Subcutaneous abdominal adipose tissue (tissue), 5 donors: ENCODE results near the gene RAP1GDS1.
"Not testable (repeated sequence)": the region's sequence is repeated elsewhere in the genome, so short reads cannot be mapped to it uniquely, and the experiment has no call there.

Source experiments
- H3K27ac ChIP-seq: one replicate; pipeline ENCODE4 v1.7.0; 2013; ENCODE audit warnings: low read depth, mild to moderate bottlenecking, inconsistent platforms, low read length, moderate library complexity
- H3K27me3 ChIP-seq, 5 donors: one replicate each; pipeline ENCODE4 v1.7.0; 2013; ENCODE audit warnings: low read length in 5 of 5, inconsistent platforms in 1 of 5; ENCODE audit not compliant: control insufficient read depth in 5 of 5, insufficient read depth in 4 of 5
- H3K36me3 ChIP-seq, 5 donors: one replicate each; pipeline ENCODE4 v1.7.0; 2013; ENCODE audit warnings: low read length in 5 of 5; ENCODE audit not compliant: control insufficient read depth in 5 of 5, insufficient read depth in 5 of 5
- H3K4me1 ChIP-seq, 5 donors: one replicate each; pipeline ENCODE4 v1.7.0; 2013; ENCODE audit warnings: low read length in 5 of 5, mild to moderate bottlenecking in 3 of 5, moderate library complexity in 1 of 5; ENCODE audit not compliant: control insufficient read depth in 5 of 5, insufficient read depth in 5 of 5
- H3K4me3 ChIP-seq, 5 donors: one replicate each; pipeline ENCODE4 v1.7.0; 2013; ENCODE audit warnings: low read length in 5 of 5, low read depth in 1 of 5
- H3K9ac ChIP-seq, 5 donors: one replicate each; pipeline ENCODE4 v1.7.0; 2013; ENCODE audit warnings: low read length in 5 of 5, mild to moderate bottlenecking in 4 of 5, moderate library complexity in 3 of 5
- H3K9me3 ChIP-seq, 5 donors: one replicate each; pipeline ENCODE4 v1.7.0; 2013; ENCODE audit warnings: low read length in 5 of 5; ENCODE audit not compliant: control insufficient read depth in 5 of 5
- donor health status: healthy.
- donor health status: healthy.
- donor health status: healthy.
- donor health status: healthy.
- donor health status: healthy.

The RAP1GDS1 gene

GRCh38 chr4:98406819-98407218, 145.6 kb downstream of the RAP1GDS1 start:
- H3K9ac ChIP-seq, result no peak overlapping the region
- no peaks in the 10 kb centered on the region for H3K9me3 ChIP-seq
- H3K4me1 ChIP-seq, result no peaks in the 10 kb centered on the region
- H3K27me3 ChIP-seq, result no peaks in the 10 kb centered on the region
- no peak overlapping the region for H3K27ac ChIP-seq
- peaks cover 0 to 16% (median 4%) of the 10 kb centered on the region in 5 donors for H3K36me3 ChIP-seq
- no peak overlapping the region for H3K4me3 ChIP-seq

- Histone ChIP-seq H3K9ac (no peak overlapping the region), H3K27ac (no peak overlapping the region), H3K36me3 (peaks cover 0 to 12% (median 4%) of the 10 kb centered on the region in 5 donors), H3K9me3 (peaks cover 0 to 7% (median 5%) of the 10 kb centered on the region in 5 donors), H3K4me1 (no peaks in the 10 kb centered on the region), H3K27me3 (no peaks in the 10 kb centered on the region), H3K4me3 (no peak overlapping the region)
Observed at GRCh38 chr4:98411731-98412130, 150.5 kb downstream of the RAP1GDS1 start.

GRCh38 chr4:98416844-98417243, 155.7 kb downstream of the RAP1GDS1 start:
- H3K36me3 ChIP-seq, result peaks cover 15 to 32% (median 22%) of the 10 kb centered on the region in 5 donors
- H3K4me1 ChIP-seq, result no peaks in the 10 kb centered on the region

GRCh38 chr4:98420151-98420550, 159.0 kb downstream of the RAP1GDS1 start:
- not testable (repeated sequence) for H3K4me1 ChIP-seq, H3K9ac ChIP-seq, H3K27me3 ChIP-seq, H3K27ac ChIP-seq, H3K9me3 ChIP-seq, H3K4me3 ChIP-seq
- peaks cover 19 to 42% (median 29%) of the 10 kb centered on the region in 5 donors for H3K36me3 ChIP-seq

More at GRCh38 chr4:98416844-98417243, 155.7 kb downstream of the RAP1GDS1 start:
- Histone ChIP-seq H3K27me3 (no peaks in the 10 kb centered on the region), H3K9ac (no peak overlapping the region), H3K4me3 (no peak overlapping the region), H3K27ac (no peak overlapping the region), H3K9me3 (peaks cover 0 to 7% (median 5%) of the 10 kb centered on the region in 5 donors)

- Histone ChIP-seq H3K9ac (no peak overlapping the region), H3K9me3 (no peaks in the 10 kb centered on the region), H3K36me3 (peaks cover 19 to 42% (median 29%) of the 10 kb centered on the region in 5 donors), H3K4me1 (no peaks in the 10 kb centered on the region), H3K27me3 (no peaks in the 10 kb centered on the region), H3K27ac (no peak overlapping the region), H3K4me3 (no peak overlapping the region)
Observed at GRCh38 chr4:98421111-98421510, 159.9 kb downstream of the RAP1GDS1 start.

- Histone ChIP-seq H3K36me3 (peaks cover 17 to 36% (median 22%) of the 10 kb centered on the region in 5 donors), H3K27me3 (no peaks in the 10 kb centered on the region), H3K4me1 (no peaks in the 10 kb centered on the region), H3K9ac (no peak overlapping the region), H3K27ac (no peak overlapping the region), H3K4me3 (no peak overlapping the region), H3K9me3 (no peaks in the 10 kb centered on the region)
Observed at GRCh38 chr4:98423009-98423408, 161.8 kb downstream of the RAP1GDS1 start.

- no peaks in the 10 kb centered on the region for H3K4me1 ChIP-seq
- H3K9ac ChIP-seq, result no peak overlapping the region
- H3K9me3 ChIP-seq, result no peaks in the 10 kb centered on the region
- H3K27ac ChIP-seq, result no peak overlapping the region
- no peak overlapping the region for H3K4me3 ChIP-seq
- H3K27me3 ChIP-seq, result no peaks in the 10 kb centered on the region
- peaks cover 9 to 18% (median 12%) of the 10 kb centered on the region in 5 donors for H3K36me3 ChIP-seq
Observed at GRCh38 chr4:98430708-98431403, 169.7 kb downstream of the RAP1GDS1 start.

GRCh38 chr4:98433691-98434090, 172.5 kb downstream of the RAP1GDS1 start:
- Histone ChIP-seq H3K9ac (no peak overlapping the region), H3K27ac (no peak overlapping the region), H3K4me3 (no peak overlapping the region), H3K9me3 (no peaks in the 10 kb centered on the region), H3K36me3 (peaks cover 12 to 28% (median 19%) of the 10 kb centered on the region in 5 donors), H3K27me3 (no peaks in the 10 kb centered on the region), H3K4me1 (no peaks in the 10 kb centered on the region)

GRCh38 chr4:98434816-98435215, 173.6 kb downstream of the RAP1GDS1 start:
- Histone ChIP-seq H3K4me1 (no peaks in the 10 kb centered on the region), H3K36me3 (peaks cover 12 to 28% (median 19%) of the 10 kb centered on the region in 5 donors), H3K27ac (no peak overlapping the region), H3K9ac (no peak overlapping the region), H3K4me3 (no peak overlapping the region), H3K9me3 (no peaks in the 10 kb centered on the region), H3K27me3 (no peaks in the 10 kb centered on the region)

GRCh38 chr4:98444371-98444770, 183.2 kb downstream of the RAP1GDS1 start:
- no peak overlapping the region for H3K27ac ChIP-seq
- H3K4me3 ChIP-seq, result no peak overlapping the region
- H3K4me1 ChIP-seq, result peaks cover 0 to 2% (median 0%) of the 10 kb centered on the region in 5 donors
- H3K9me3 ChIP-seq, result no peaks in the 10 kb centered on the region
- H3K9ac ChIP-seq, result no peak overlapping the region
- peaks cover 15 to 31% (median 23%) of the 10 kb centered on the region in 5 donors for H3K36me3 ChIP-seq
- H3K27me3 ChIP-seq, result no peaks in the 10 kb centered on the region
